Measurements from ENCODE around the gene EPHA7.

GRCh38 chr6:93243231-93243778 is 176.1 kb downstream of the EPHA7 start:
- TF ChIP-seq CTCF (conservative IDR thresholded peaks at IDR 0.05; ENCODE audit: low read depth, low read length) (no peak), POLR2A (IDR thresholded peaks at IDR 0.05; ENCODE audit: low read depth, low read length) (no peak), FOS (IDR thresholded peaks at IDR 0.05; ENCODE audit: low read depth, low read length) (no peak), CHD1 (IDR thresholded peaks at IDR 0.05; ENCODE audit: low read depth, low read length) (no peak), USF2 (IDR thresholded peaks at IDR 0.05; ENCODE audit: low read depth, low read length) (no peak), SMC3 (IDR thresholded peaks at IDR 0.05; ENCODE audit: low read depth, low read length) (no peak), RFX5 (IDR thresholded peaks at IDR 0.05; ENCODE audit: low read depth, low read length) (no peak), MXI1 (IDR thresholded peaks at IDR 0.05; ENCODE audit: borderline replicate concordance, low read depth, low read length) (no peak), CEBPB (IDR thresholded peaks at IDR 0.05; ENCODE audit: low read depth, low read length) (no peak), BHLHE40 (IDR thresholded peaks at IDR 0.05; ENCODE audit: low read depth, low read length) (no peak), MAZ (IDR thresholded peaks at IDR 0.05; ENCODE audit: borderline replicate concordance, low read depth, low read length) (no peak)
